Measurements from ENCODE around the gene RASA3.

RASA3 gene

DNA sequence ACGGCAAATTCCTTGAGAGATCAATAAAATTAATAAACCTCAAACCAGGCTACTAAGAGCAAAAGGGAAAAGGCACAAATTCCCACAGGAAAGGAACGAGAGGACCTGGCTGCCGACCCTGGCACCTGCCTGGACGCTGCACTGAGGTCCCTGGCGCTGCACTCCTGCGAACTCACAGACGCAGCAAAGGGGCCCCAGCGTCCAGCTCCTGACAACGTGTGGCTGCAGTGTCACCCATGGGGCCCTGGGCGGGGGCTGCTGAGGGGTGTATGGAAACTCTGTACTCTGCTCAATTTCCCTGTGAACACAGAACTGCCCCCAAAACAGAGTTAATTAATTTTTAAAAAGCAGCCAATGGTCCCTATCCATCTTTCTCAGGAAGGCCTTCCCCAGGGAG, 97.2 kb downstream of the RASA3 start:
- H3K27ac ChIP-seq (replicated peaks) = no peak overlapping the region
- DNase-seq (ENCODE audit: low read depth in 1 of 2, low spot score in 1 of 2) = no peak
- H3K4me3 ChIP-seq (replicated peaks; ENCODE audit: insufficient read depth, low read length) = no peak overlapping the region
- no peaks in the 10 kb centered on the region for H3K27me3 ChIP-seq (ENCODE audit: insufficient read depth, poor library complexity, severe bottlenecking)
- TF ChIP-seq POLR2AphosphoS5 (IDR thresholded peaks at IDR 0.05; ENCODE audit: low read depth) = no peak
- TF ChIP-seq, protein P1, sequence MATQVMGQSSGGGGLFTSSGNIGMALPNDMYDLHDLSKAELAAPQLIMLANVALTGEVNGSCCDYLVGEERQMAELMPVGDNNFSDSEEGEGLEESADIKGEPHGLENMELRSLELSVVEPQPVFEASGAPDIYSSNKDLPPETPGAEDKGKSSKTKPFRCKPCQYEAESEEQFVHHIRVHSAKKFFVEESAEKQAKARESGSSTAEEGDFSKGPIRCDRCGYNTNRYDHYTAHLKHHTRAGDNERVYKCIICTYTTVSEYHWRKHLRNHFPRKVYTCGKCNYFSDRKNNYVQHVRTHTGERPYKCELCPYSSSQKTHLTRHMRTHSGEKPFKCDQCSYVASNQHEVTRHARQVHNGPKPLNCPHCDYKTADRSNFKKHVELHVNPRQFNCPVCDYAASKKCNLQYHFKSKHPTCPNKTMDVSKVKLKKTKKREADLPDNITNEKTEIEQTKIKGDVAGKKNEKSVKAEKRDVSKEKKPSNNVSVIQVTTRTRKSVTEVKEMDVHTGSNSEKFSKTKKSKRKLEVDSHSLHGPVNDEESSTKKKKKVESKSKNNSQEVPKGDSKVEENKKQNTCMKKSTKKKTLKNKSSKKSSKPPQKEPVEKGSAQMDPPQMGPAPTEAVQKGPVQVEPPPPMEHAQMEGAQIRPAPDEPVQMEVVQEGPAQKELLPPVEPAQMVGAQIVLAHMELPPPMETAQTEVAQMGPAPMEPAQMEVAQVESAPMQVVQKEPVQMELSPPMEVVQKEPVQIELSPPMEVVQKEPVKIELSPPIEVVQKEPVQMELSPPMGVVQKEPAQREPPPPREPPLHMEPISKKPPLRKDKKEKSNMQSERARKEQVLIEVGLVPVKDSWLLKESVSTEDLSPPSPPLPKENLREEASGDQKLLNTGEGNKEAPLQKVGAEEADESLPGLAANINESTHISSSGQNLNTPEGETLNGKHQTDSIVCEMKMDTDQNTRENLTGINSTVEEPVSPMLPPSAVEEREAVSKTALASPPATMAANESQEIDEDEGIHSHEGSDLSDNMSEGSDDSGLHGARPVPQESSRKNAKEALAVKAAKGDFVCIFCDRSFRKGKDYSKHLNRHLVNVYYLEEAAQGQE (IDR thresholded peaks at IDR 0.05; ENCODE audit: insufficient replicate concordance, low read depth) = no peak
- TF ChIP-seq, protein P2, sequence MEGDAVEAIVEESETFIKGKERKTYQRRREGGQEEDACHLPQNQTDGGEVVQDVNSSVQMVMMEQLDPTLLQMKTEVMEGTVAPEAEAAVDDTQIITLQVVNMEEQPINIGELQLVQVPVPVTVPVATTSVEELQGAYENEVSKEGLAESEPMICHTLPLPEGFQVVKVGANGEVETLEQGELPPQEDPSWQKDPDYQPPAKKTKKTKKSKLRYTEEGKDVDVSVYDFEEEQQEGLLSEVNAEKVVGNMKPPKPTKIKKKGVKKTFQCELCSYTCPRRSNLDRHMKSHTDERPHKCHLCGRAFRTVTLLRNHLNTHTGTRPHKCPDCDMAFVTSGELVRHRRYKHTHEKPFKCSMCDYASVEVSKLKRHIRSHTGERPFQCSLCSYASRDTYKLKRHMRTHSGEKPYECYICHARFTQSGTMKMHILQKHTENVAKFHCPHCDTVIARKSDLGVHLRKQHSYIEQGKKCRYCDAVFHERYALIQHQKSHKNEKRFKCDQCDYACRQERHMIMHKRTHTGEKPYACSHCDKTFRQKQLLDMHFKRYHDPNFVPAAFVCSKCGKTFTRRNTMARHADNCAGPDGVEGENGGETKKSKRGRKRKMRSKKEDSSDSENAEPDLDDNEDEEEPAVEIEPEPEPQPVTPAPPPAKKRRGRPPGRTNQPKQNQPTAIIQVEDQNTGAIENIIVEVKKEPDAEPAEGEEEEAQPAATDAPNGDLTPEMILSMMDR (IDR thresholded peaks at IDR 0.05; ENCODE audit: insufficient read depth, low read length) = no peak
- TF ChIP-seq SPI1 (IDR thresholded peaks at IDR 0.05; ENCODE audit: borderline replicate concordance, low read depth) = no peak
- TF ChIP-seq GABPA (IDR thresholded peaks at IDR 0.05; ENCODE audit: low read depth) = no peak

DNA sequence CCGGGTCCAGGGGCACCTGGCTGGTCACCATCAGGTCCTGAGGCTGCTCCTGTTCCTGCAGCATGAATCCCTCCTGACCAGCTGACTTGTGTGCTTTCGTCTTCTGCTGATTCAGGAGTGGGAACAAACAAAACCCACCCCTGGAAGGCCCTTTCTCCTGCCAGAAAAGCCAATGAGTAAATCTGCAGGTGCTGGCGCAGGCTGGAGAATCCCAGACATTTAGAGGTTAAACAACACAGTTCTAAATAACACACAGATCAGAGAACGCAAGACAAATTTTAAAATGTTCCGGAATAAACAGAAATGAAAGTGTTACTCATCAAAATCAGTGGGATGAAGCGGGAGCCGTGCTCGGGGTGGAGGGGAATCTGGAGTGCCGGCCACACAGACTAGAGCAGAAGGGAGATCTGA, 97.9 kb downstream of the RASA3 start:
- H3K27ac ChIP-seq (replicated peaks) = no peak overlapping the region
- DNase-seq (ENCODE audit: low read depth in 1 of 2, low spot score in 1 of 2) = no peak
- no peak overlapping the region for H3K4me3 ChIP-seq (replicated peaks; ENCODE audit: insufficient read depth, low read length)
- TF ChIP-seq, protein P1 (IDR thresholded peaks at IDR 0.05; ENCODE audit: insufficient replicate concordance, low read depth) = no peak
- no peak for TF ChIP-seq SPI1 (IDR thresholded peaks at IDR 0.05; ENCODE audit: borderline replicate concordance, low read depth)
- no peak for TF ChIP-seq POLR2AphosphoS5 (IDR thresholded peaks at IDR 0.05; ENCODE audit: low read depth)
- TF ChIP-seq GABPA (IDR thresholded peaks at IDR 0.05; ENCODE audit: low read depth) = no peak
- TF ChIP-seq, protein P2 (IDR thresholded peaks at IDR 0.05; ENCODE audit: insufficient read depth, low read length) = no peak
- H3K27me3 ChIP-seq (ENCODE audit: insufficient read depth, poor library complexity, severe bottlenecking) = no peaks in the 10 kb centered on the region

DNA sequence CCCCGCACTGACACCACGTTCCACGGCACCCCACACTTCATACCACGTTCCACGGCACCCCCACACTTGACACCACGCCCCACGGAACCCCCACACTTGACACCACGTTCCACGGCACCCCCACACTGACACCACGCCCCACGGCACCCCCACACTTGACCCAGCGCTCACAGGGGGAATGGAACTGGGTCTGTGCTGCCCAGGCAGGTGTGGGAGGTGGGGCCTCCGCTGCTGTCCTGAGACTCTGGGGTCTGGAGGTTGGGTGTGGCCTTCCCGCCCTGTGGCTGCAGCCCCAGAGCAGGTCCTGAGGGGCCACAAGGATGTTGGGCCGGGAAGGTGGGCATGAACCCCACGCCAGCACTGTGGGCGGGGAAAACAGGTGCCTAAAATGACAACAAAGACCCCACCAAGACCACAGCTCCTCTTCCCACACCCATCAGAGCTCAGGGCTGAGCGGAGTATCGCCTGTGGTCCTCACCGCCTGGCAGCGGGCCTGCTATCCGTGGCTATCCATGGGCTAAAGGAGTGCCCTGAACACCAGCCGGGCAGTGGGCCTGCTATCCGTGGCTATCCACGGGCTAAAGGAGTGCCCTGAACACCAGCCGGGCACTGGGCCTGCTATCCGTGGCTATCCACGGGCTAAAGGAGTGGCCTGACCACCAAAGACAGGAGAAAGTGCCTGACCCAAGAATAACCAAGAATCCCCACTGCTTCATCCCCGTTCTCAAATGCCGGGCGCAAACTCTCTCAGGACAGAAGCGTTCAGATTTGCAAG, 98.7 kb downstream of the RASA3 start:
- H3K27ac ChIP-seq (replicated peaks) = no peak overlapping the region
- H3K4me3 ChIP-seq (replicated peaks; ENCODE audit: insufficient read depth, low read length) = no peak overlapping the region
- no peak for DNase-seq (ENCODE audit: low read depth in 1 of 2, low spot score in 1 of 2)
- no peak for TF ChIP-seq POLR2AphosphoS5 (IDR thresholded peaks at IDR 0.05; ENCODE audit: low read depth)
- TF ChIP-seq, protein P2 (IDR thresholded peaks at IDR 0.05; ENCODE audit: insufficient read depth, low read length) = no peak
- no peak for TF ChIP-seq GABPA (IDR thresholded peaks at IDR 0.05; ENCODE audit: low read depth)
- no peaks in the 10 kb centered on the region for H3K27me3 ChIP-seq (ENCODE audit: insufficient read depth, poor library complexity, severe bottlenecking)
